HL-60 (cell line): Measurements from ENCODE around the gene IL15.

Experiments
- CTCF ChIP-seq: IDR thresholded peaks from one replicate; pipeline ENCODE4 v1.5.1; 2011; ENCODE audit warnings: low read length, control low read depth, inconsistent platforms; ENCODE audit not compliant: insufficient read depth
- SPI1 ChIP-seq: IDR thresholded peaks from 2 replicates; pipeline ENCODE4 v1.6.1; 2012; ENCODE audit warnings: low read depth, mild to moderate bottlenecking, borderline replicate concordance

DNA sequence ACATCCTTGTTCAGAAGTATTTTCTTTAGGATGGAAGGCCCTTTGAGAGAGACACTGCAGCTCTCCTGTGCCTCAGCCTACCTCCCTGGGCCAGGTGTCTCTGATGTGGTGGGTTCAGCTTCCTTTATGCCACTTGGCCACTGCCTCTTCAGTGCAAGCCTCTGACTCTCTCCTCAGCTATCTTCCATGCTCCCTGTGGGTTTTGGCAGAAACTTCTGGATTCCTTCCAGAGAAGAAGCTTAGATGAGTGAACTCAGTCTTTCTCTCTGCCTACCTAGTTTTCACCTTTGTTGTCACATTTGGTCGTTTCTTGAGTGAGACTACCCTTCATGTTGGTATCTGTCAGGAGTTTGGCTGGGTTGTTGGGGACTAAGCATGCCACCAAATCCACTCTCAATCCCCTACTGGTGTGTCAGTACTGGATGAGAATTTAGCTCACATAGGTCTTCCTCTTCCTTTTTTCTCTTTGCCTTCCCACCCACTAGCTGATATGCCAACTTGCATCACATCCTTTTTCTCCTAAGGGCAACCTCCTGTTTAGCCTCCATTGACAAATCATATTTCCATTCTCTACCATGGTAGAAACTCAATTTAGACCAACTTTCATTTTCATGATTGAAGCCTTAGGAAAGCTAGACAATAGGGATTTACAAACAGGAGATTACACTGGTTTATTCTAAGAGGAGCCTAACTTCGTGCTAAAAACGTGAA is 32.0 kb downstream of the IL15 start:
- TF ChIP-seq CTCF (no peak), SPI1 (no peak)
